Mesendoderm (in vitro differentiated cells): Measurements from ENCODE around the gene BICRA.
"Not testable (repeated sequence)": the region's sequence is repeated elsewhere in the genome, so short reads cannot be mapped to it uniquely, and the experiment has no call there.

ENCODE experiments used
- DNase-seq: peaks from one replicate; pipeline ENCODE4 v3.0.0; 2013
- H2AK5ac ChIP-seq: 2 replicates; pipeline ENCODE4 v1.6.1; 2013; ENCODE audit warnings: low read length, inconsistent platforms
- H2BK120ac ChIP-seq: 2 replicates; pipeline ENCODE4 v1.6.1; 2013; ENCODE audit warnings: low read depth, mild to moderate bottlenecking, low read length, moderate library complexity, mixed read lengths
- H2BK15ac ChIP-seq: replicated peaks from 2 replicates; pipeline ENCODE4 v1.6.1; 2013; ENCODE audit warnings: low read depth, mild to moderate bottlenecking, moderate library complexity
- H2BK5ac ChIP-seq: 2 replicates; pipeline ENCODE4 v1.6.1; 2013; ENCODE audit warnings: low read length, inconsistent platforms
- H3K18ac ChIP-seq: 2 replicates; pipeline ENCODE4 v1.6.1; 2013; ENCODE audit warnings: mild to moderate bottlenecking, low read length, mixed read lengths
- H3K23ac ChIP-seq: one replicate; pipeline ENCODE4 v1.6.1; 2013; ENCODE audit warnings: low read length
- H3K27ac ChIP-seq: 2 replicates; pipeline ENCODE4 v1.5.1; 2013; ENCODE audit warnings: low read depth, mild to moderate bottlenecking, inconsistent platforms, low read length, moderate library complexity
- H3K27me3 ChIP-seq: 2 replicates; pipeline ENCODE4 v1.6.1; 2013; ENCODE audit warnings: low read length, control low read depth, mild to moderate bottlenecking, inconsistent platforms; ENCODE audit not compliant: insufficient read depth, poor library complexity
- H3K36me3 ChIP-seq: 2 replicates; pipeline ENCODE4 v1.6.1; 2013; ENCODE audit warnings: low read length, inconsistent platforms; ENCODE audit not compliant: control insufficient read depth, insufficient read depth
- H3K4ac ChIP-seq: one replicate; pipeline ENCODE4 v1.6.1; 2013; ENCODE audit warnings: low read depth, mild to moderate bottlenecking, low read length, moderate library complexity
- H3K4me1 ChIP-seq: 2 replicates; pipeline ENCODE4 v1.6.1; 2013; ENCODE audit warnings: low read depth, low read length, inconsistent platforms; ENCODE audit not compliant: control insufficient read depth
- H3K4me2 ChIP-seq: 2 replicates; pipeline ENCODE4 v1.6.1; 2013; ENCODE audit warnings: low read length
- H3K4me3 ChIP-seq: 2 replicates; pipeline ENCODE4 v1.5.1; 2013; ENCODE audit warnings: mild to moderate bottlenecking, low read length
- H3K56ac ChIP-seq: one replicate; pipeline ENCODE4 v1.6.1; 2013; ENCODE audit warnings: low read length
- H3K79me1 ChIP-seq: 2 replicates; pipeline ENCODE4 v1.6.1; 2013; ENCODE audit warnings: low read length, inconsistent platforms
- H3K79me2 ChIP-seq: 2 replicates; pipeline ENCODE4 v1.6.1; 2013; ENCODE audit warnings: mild to moderate bottlenecking, low read length; ENCODE audit not compliant: control insufficient read depth, insufficient read depth
- H3K9ac ChIP-seq: 2 replicates; pipeline ENCODE4 v1.6.1; 2013; ENCODE audit warnings: low read length, inconsistent platforms
- H4K5ac ChIP-seq: one replicate; pipeline ENCODE4 v1.6.1; 2013; ENCODE audit warnings: low read length
- H4K8ac ChIP-seq: one replicate; pipeline ENCODE4 v1.6.1; 2013; ENCODE audit warnings: low read depth, mild to moderate bottlenecking, control low read depth, low read length, moderate library complexity
- WGBS: extraction: QIAGEN DNeasy Blood & Tissue Kit; methylation state at CpG from one replicate; pipeline ENCODE4 v1.1.7; 2013; ENCODE audit warnings: low lambda C conversion rate, missing lambda C conversion rate; ENCODE audit not compliant: insufficient coverage; ENCODE audit errors: extremely low coverage; 5-methylcytosine and 5-hydroxymethylcytosine counted together

Gene BICRA

DNA sequence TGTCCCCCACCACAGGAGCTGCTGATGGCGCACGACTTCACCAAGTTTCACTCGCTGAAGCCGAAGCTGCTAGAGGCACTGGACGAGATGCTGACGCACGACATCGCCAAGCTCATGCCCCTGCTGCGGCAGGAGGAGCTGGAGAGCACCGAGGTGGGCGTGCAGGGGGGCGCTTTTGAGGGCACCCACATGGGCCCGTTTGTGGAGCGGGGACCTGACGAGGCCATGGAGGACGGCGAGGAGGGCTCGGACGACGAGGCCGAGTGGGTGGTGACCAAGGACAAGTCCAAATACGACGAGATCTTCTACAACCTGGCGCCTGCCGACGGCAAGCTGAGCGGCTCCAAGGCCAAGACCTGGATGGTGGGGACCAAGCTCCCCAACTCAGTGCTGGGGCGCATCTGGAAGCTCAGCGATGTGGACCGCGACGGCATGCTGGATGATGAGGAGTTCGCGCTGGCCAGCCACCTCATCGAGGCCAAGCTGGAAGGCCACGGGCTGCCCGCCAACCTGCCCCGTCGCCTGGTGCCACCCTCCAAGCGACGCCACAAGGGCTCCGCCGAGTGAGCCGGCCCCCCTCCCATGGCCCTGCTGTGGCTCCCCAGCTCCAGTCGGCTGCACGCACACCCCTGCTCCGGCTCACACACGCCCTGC lies 132.1 kb downstream of the BICRA start:
- Histone ChIP-seq H2AK5ac (no peak overlapping the region), H3K56ac (no peak overlapping the region), H3K79me1 (no peaks in the 10 kb centered on the region), H3K18ac (no peak overlapping the region), H3K4me2 (no peak overlapping the region), H3K4me3 (no peak overlapping the region), H4K8ac (no peak overlapping the region), H4K5ac (no peak overlapping the region), H2BK120ac (no peak overlapping the region), H3K79me2 (no peaks in the 10 kb centered on the region), H3K27me3 (no peaks in the 10 kb centered on the region), H3K36me3 (no peaks in the 10 kb centered on the region), H3K4me1 (no peaks in the 10 kb centered on the region), H3K4ac (no peak overlapping the region), H2BK15ac (no peak overlapping the region), H2BK5ac (no peak overlapping the region), H3K9ac (no peak overlapping the region), H3K23ac (no peak overlapping the region), H3K27ac (no peak overlapping the region)
- DNase-seq: no peak
- no CpG with 5 or more reads among the region's 48 CpGs for WGBS

DNA sequence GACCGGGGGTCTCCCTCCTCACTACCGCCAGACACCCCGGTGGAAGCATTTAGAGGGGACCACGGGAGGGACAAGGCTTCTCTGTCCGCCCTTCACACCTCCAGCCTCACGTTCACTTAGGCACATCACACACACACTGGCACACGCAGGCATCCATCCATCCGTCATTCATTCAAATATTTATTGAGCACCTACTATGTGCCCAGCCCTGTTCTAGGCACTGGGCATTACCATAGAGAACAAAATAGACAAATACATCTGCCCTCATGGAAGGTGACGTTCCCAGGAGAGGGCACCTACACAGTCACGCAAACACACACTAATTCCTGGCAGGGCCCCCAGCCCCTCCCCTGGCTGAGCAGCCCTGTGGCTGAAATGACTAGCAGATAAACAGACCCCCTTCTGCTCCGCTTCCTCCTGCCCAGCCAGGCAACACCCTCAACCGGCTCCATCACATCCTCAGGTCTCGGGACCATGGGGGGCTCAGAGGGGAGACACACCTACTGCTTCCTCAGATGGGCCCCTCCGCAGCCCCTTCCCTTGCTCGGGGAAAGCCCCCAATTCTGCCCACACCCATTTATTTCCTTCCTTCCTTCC lies 132.7 kb downstream of the BICRA start:
- no peak overlapping the region for H3K4me2 ChIP-seq
- H3K79me2 ChIP-seq: peaks cover 4% of the 10 kb centered on the region
- no peak overlapping the region for H2BK5ac ChIP-seq
- no peak overlapping the region for H2AK5ac ChIP-seq
- H3K4ac ChIP-seq: no peak overlapping the region
- no peaks in the 10 kb centered on the region for H3K27me3 ChIP-seq
- H4K5ac ChIP-seq: no peak overlapping the region
- H4K8ac ChIP-seq: no peak overlapping the region
- H3K4me3 ChIP-seq: no peak overlapping the region
- H3K9ac ChIP-seq: no peak overlapping the region
- H3K79me1 ChIP-seq: peaks cover under 1% of the 10 kb centered on the region
- no peaks in the 10 kb centered on the region for H3K4me1 ChIP-seq
- H3K27ac ChIP-seq: peak overlapping the region; percentile 37
- WGBS: no CpG with 5 or more reads among the region's 15 CpGs
- no peak overlapping the region for H3K18ac ChIP-seq
- no peak for DNase-seq
- no peak overlapping the region for H2BK15ac ChIP-seq
- no peak overlapping the region for H3K56ac ChIP-seq
- H3K36me3 ChIP-seq: no peaks in the 10 kb centered on the region
- H2BK120ac ChIP-seq: no peak overlapping the region
- no peak overlapping the region for H3K23ac ChIP-seq

DNA sequence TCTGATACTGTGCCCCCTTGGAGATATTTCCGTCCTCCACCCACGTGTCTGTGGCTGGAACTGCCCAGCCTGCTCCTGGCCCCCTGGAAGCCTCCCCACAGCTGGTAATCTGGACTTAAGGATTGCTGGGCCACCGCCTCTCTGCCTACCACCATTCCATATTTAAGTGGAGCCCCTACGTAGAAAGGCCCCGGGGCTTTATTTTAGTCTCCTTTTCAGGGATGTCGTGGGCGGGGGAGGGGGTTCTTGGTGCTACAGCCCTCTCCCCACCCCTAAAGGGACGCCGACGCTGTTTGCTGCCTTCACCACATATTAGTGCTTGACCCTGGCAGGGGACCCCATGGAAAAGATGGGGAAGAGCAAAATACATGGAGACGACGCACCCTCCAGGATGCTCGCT lies 133.7 kb downstream of the BICRA start:
- Histone ChIP-seq H3K18ac (peak overlapping the region; percentile 52), H3K4me3 (no peak overlapping the region), H2BK120ac (no peak overlapping the region), H3K56ac (peak overlapping the region; percentile 97), H3K27me3 (no peaks in the 10 kb centered on the region), H3K27ac (peak overlapping the region; percentile 12), H2BK5ac (no peak overlapping the region), H2AK5ac (no peak overlapping the region), H2BK15ac (no peak overlapping the region), H3K79me2 (peaks cover 9% of the 10 kb centered on the region), H3K36me3 (no peaks in the 10 kb centered on the region), H3K4me2 (peak overlapping the region; percentile 97), H3K9ac (peak overlapping the region; percentile 89), H3K79me1 (peaks cover 4% of the 10 kb centered on the region), H3K23ac (no peak overlapping the region), H3K4ac (no peak overlapping the region), H4K5ac (no peak overlapping the region), H3K4me1 (no peaks in the 10 kb centered on the region), H4K8ac (peak overlapping the region; percentile 8)
- DNase-seq: no peak
- WGBS: no CpG with 5 or more reads among the region's 13 CpGs

DNA sequence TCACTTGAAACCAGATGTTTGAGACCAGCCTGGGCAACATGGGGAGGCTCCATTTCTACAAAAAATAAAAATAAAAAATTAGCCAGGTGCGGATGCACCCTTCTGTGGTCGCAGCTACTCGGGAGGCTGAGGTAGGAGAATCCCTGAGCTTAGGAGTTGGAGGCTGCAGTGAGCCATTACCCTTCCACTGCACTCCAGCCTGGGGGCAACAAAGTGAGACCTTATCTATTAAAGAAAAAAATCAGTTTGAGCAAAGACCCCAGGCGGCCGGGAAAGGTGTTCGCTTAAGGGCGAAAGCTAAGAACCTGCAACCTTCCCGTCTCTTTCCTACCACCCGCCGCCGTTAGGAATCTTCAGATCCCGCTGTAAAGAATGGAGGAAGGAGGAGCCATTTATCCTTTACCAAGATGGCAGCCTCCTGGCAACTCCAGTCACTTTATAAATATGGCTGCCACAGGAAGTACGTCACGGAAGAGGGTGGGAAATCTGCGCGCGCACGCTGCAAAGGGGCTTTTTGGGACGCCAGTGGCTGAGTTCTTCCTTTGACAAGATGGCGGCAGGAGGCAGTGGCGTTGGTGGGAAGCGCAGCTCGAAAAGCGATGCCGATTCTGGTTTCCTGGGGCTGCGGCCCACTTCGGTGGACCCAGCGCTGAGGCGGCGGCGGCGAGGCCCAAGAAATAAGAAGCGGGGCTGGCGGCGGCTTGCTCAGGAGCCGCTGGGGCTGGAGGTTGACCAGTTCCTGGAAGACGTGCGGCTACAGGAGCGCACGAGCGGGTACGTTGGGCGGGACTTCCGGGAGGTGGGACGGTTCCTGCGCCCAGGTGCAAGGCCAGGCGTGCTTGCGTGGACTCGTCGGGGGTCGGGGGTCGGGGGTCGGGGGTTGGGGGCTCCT lies 136.3 kb downstream of the BICRA start, which contains the start of gene NOP53:
Gene NOP53 (plus strand): TSS at position 537 of the 892 bp plus-strand sequence. CDS start 14 bp downstream, at position 551.
- Histone ChIP-seq H2BK120ac (no peak within 1 kb of the TSS), H3K4me2 (no peak within 1 kb of the TSS), H3K79me1 (peaks cover 11% of the 10 kb centered on the region), H2AK5ac (no peak within 1 kb of the TSS), H3K23ac (no peak within 1 kb of the TSS), H3K18ac (peak within 1 kb of the TSS; percentile 76), H3K79me2 (peaks cover 19% of the 10 kb centered on the region), H3K27ac (peak within 1 kb of the TSS; percentile 47), H3K56ac (peak within 1 kb of the TSS; percentile 92), H3K9ac (peak within 1 kb of the TSS; percentile 84), H3K4me3 (peak within 1 kb of the TSS; percentile 78), H3K4ac (peak within 1 kb of the TSS; percentile 88), H2BK5ac (peak within 1 kb of the TSS; percentile 64), H3K36me3 (peaks cover 11% of the 10 kb centered on the region), H2BK15ac (no peak within 1 kb of the TSS), H4K5ac (no peak within 1 kb of the TSS), H3K4me1 (no peaks in the 10 kb centered on the region), H4K8ac (peak within 1 kb of the TSS; percentile 65), H3K27me3 (no peaks in the 10 kb centered on the region)
- DNase-seq: peak; percentile 98
- no CpG with 5 or more reads among the region's 53 CpGs for whole genome bisulfite sequencing

DNA sequence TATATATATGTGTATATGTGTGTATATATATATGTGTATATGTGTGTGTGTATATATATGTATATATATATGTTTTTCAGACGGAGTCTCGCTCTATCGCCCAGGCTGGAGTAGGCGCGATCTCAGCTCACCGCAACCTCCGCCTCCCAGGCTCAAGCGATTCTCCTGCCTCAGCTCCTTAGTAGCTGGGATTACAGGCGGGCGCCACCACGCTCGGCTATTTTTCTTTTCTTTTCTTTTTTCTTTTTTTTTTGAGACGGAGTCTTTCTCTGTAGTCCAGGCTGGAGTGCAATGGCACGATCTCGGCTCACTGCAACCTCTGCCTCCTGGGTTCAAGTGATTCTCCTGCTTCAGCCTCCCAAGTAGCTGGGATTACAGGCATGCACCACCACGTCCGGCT lies 137.2 kb downstream of the BICRA start:
- DNase-seq, H3K23ac ChIP-seq, H3K4me1 ChIP-seq, H3K4ac ChIP-seq, H2BK5ac ChIP-seq, H3K18ac ChIP-seq, H3K27me3 ChIP-seq, H2BK120ac ChIP-seq, H3K27ac ChIP-seq, H3K4me3 ChIP-seq, H4K5ac ChIP-seq, H3K4me2 ChIP-seq, H4K8ac ChIP-seq, H2AK5ac ChIP-seq, H2BK15ac ChIP-seq: not testable (repeated sequence)
- Histone ChIP-seq H3K79me2 (peaks cover 19% of the 10 kb centered on the region), H3K9ac (peak overlapping the region; percentile 58), H3K56ac (peak overlapping the region; percentile 84), H3K36me3 (peaks cover 14% of the 10 kb centered on the region), H3K79me1 (peaks cover 11% of the 10 kb centered on the region)
- no CpG with 5 or more reads among the region's 17 CpGs for WGBS
